Islet precursor cell (in vitro differentiated cells): ENCODE data around the gene AFP.

Experiments used
- DNase-seq: peaks from one replicate; pipeline ENCODE4 v3.0.0-alpha.2; 2018

AFP gene

DNA sequence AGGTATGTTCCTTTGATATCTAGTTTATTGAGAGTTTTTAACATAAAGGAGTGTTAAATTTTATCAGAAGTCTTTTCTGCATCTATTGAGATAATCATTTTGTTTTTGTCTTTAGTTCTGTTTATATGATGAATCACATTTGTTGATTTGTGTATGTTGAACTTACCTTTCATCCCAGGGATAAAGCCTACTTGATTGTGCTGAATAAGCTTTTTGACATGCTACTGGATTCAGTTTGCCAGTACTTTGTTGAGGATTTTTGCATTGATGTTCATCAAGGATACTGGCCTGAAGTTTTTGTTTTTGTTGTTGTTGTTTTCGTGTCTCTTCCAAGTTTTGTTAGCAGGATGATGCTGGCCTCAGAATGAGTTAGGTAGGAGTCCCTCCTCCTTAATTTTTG, 34.7 kb downstream of the AFP start:
- DNase-seq = no peak

DNA sequence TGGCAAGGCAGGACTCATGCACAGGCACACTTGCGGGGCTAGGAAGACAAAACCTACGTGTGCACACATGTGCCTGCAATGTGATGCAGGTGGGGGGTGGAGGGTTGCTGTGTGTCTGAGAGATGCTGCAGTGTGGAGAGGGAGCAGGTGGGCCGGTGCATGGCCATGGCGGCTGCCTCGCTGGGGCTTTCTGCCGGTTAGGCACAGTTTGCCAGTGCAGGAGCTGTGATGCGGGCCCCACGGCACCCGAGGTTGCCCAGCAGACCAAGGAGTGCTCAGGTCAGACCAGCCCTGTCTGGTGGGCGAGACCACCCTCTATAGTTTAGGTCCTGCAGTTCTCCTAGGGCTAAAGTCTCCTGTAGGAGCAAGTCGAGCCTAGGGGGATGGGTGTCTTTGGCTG, 41.2 kb downstream of the AFP start:
- no peak for DNase-seq

DNA sequence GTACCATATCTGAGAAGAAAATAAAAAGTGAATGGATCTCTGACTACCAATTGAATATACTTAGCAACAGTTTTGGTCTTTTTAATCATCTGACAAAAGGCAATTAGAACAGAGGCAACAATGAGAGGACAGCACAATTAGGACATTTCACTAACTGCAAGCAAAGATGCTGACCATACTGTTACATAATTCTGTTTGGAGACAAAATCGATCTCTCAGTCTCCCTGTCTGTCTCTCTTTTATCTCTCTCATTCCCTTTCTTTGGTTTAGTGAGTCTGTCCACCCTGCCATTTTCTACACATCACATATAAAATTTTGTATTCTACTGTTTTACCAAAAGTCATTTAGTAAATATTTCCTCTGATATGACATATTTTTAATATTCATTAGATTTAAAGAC, 43.3 kb downstream of the AFP start:
- no peak for DNase-seq

DNA sequence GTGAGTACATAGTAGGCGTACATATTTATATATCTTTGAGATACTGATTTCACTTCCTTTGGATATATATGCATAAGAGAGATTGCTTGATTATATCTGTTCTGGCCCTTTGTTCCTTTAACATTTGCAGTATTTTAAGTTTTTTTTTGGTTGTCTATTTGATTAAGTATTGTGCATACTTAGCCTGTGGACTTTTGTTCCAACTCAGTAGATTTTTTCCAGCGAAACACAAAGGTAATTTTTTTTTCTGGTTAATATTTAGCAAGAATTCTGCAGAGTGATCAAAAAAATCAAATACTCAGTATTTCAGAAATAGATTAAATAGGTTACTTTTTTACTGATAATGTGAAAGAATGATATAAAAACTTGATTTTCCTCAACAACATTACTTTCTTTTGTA, 45.3 kb downstream of the AFP start, which contains the start of gene AFM:
AFM (plus strand) TSS at position 388 of the 400 bp plus-strand sequence. CDS start 31 bp downstream, outside the sequence.
- DNase-seq = no peak

DNA sequence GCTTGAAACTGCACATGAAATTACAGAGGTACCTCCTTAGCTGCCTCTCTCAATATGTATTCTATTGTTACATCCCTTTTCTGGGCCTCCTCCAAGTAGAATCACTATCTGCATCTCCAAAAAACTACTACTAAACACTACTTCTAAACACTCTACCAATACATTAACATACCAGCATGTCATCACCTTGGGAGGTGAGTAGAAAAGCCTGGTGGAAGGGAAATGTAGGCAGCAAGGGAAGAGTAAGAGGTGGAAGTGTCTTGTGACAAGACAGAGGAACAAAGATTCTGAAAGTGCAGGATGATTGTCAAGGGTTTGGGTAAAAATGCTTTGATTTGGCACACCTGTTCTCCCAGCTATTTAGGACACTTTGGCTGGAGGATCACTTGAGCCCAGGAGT, 49.1 kb downstream of the AFP start:
- DNase-seq = no peak

DNA sequence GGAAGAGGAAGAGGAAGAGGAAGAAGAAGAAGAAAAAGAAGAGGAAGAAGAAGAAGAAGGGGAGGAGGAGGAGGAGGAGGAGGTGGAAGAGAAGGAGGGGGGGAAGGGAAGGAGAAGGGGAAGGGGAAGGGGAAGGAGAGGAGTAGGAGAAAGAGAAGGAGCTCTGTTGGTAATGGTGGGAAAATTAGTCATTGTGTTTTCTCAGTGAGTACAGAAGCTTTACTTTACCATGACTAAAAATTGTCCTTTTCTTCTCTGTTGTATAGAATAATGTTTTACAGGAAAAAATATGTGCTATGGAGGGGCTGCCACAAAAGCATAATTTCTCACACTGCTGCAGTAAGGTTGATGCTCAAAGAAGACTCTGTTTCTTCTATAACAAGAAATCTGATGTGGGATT, 49.6 kb downstream of the AFP start:
- DNase-seq = no peak

DNA sequence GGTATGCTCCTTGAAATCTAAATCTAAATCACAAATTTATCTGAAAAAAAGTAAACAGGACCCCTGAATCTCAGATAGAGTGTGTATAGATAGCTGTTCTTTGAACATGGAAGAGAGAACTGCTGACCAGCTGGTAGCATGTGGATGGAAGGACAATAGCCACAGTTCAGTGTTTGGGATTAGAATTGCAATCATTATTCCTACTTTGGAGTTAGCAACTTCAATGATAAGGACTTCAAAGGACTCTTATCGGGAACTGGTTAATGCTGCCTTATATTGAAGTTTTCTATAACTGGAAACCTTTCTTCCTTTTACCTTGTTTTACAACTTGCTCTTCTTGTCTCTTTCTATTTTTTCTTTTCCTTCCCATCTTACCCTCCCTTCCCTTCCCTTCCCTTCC, 50.5 kb downstream of the AFP start:
- no peak for DNase-seq

DNA sequence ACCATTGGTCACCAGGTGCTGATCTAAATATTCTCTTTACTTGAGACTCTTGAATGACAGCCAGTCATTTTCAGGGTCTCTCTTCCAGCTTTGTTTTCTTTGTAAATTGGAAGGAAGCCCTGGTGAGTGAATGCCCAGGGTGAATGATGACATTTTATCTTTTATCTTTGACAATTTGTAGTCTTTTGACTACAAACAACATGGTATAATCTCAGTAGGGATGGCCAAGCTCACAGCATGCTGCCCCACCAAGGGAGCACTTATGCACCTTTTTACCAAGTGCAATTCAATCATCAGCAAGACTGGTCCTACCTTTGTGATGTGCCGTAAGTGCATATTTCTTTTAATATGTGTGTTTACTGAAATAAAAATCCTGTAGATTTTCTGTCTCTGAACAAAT, 51.2 kb downstream of the AFP start:
- DNase-seq = no peak

DNA sequence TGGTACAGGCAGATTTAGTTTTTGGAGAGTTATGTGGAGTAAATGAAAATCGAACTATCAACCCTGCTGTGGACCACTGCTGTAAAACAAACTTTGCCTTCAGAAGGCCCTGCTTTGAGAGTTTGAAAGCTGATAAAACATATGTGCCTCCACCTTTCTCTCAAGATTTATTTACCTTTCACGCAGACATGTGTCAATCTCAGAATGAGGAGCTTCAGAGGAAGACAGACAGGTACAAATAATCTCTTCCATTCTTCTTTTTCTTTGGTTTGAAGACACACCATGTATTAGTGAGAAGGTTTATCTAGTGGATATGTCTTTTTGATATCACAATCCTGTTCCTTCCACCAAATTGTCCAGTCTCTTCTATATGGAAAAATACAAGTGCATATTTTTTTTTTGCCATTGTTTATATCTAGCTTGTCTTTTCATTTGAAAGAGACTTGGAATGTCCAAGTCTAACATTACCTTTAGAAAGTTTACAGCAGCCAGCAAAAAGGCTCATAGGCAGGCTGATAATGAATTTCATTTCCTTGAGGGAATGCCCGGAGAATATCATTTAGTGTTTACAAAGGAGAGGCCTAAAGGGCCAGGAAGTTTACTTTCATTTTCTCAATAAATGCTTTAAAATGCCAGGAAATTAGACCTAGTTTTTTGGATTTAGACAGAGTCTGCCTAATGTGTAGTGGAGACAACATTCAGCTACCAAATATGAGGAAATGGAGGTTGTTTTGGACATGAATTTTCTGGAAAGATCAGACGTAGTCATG, 64.2 kb downstream of the AFP start:
- DNase-seq = no peak

DNA sequence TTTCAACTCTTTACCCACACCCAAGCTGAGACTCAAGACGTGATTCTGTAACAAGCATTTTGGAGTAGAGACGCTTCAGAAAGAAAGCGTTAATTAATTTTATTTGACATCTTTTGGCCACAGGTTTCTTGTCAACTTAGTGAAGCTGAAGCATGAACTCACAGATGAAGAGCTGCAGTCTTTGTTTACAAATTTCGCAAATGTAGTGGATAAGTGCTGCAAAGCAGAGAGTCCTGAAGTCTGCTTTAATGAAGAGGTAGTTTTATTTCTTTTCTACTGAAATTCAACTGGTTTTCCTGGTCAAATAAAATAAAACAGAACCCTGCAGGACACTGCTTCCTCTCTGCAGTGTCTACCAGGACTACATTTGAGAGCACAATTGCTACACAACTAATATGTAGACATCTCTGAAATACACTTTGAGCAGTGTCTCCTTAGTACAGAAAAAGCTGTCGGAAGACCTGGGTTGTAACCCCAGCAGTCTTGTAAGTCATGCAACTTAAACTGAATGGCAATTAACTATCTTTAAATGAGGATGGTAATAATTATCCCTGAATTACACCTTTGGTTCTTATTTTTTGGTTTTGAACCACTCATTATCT, 65.7 kb downstream of the AFP start:
- no peak for DNase-seq

DNA sequence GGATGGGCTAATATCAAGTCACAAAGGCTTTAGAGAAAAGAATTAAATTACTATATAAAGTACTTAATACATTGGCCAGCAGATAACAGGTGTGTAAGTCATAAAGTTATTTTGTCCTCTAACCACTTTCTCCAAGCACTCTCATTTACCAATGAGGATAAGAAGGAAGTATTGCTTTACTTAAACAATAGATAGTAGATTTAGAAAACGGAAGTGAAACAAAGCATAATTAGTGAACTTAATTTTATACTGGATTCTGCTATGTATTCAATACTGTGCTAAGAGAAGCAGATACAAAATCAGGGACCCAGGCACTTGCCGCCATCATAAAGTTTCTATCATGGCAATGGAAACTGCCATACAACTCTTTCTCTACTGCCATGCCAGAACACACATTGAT, 69.5 kb downstream of the AFP start:
- DNase-seq = no peak
